CD4-positive, CD25-positive, alpha-beta regulatory T cell (primary cell): Measurements from ENCODE around the gene PRR16. TPM values are rescaled to one million over a fixed set of nuclear protein-coding genes. Genes with fewer than 3 reads are reported as not detected.

Source experiments
- ATAC-seq, 2 donors: fragments of 150-1000 bp; cut with Tn5 transposase; one replicate each; pipeline ENCODE4 v1.10.0; 2021; ENCODE audit warnings: low read depth in 2 of 2, moderate number of reproducible peaks in 2 of 2, moderate library complexity in 1 of 2
- DNase-seq, 3 donors: peaks; one replicate each; pipeline versions ENCODE4 v3.0.0 to v3.0.0-alpha.2; 2012 to 2022; ENCODE audit warnings: mixed read lengths in 1 of 3
- H3K27ac ChIP-seq: one replicate; pipeline ENCODE4 v1.7.0; 2013; ENCODE audit warnings: mild to moderate bottlenecking, low read length; ENCODE audit not compliant: insufficient read depth, poor library complexity, severe bottlenecking
- H3K27me3 ChIP-seq: one replicate; pipeline ENCODE4 v1.7.0; 2013; ENCODE audit warnings: low read length; ENCODE audit not compliant: control insufficient read depth, insufficient read depth
- H3K36me3 ChIP-seq: one replicate; pipeline ENCODE4 v1.7.0; 2013; ENCODE audit warnings: mild to moderate bottlenecking, low read length, moderate library complexity; ENCODE audit not compliant: control insufficient read depth, insufficient read depth
- H3K4me1 ChIP-seq: 2 replicates; pipeline ENCODE4 v1.7.0; 2013; ENCODE audit warnings: mild to moderate bottlenecking, low read length; ENCODE audit not compliant: insufficient read depth, control insufficient read depth, poor library complexity, severe bottlenecking
- H3K4me3 ChIP-seq: one replicate; pipeline ENCODE4 v1.7.0; 2013; ENCODE audit warnings: low read depth, mild to moderate bottlenecking, low read length, moderate library complexity
- H3K9me3 ChIP-seq, 2 experiments: 1 replicate in 1 of 2; 2 replicates in 1 of 2; pipeline ENCODE4 v1.7.0; 2013; ENCODE audit warnings: low read length in 2 of 2, mild to moderate bottlenecking in 1 of 2, moderate library complexity in 1 of 2; ENCODE audit not compliant: control insufficient read depth in 2 of 2
- H3K27ac Mint-ChIP-seq, 3 donors: one replicate each; pipeline ENCODE4 v1.8.0; 2020 to 2022; ENCODE audit warnings: mild to moderate bottlenecking in 3 of 3, mixed read lengths in 3 of 3, moderate library complexity in 2 of 3
- H3K27me3 Mint-ChIP-seq: one replicate; pipeline ENCODE4 v1.8.0; 2022; ENCODE audit warnings: mild to moderate bottlenecking, mixed read lengths
- H3K36me3 Mint-ChIP-seq: one replicate; pipeline ENCODE4 v1.8.0; 2020; ENCODE audit warnings: mixed read lengths
- H3K4me1 Mint-ChIP-seq, 4 donors: one replicate each; pipeline ENCODE4 v1.8.0; 2020 to 2022; ENCODE audit warnings: mixed read lengths in 4 of 4, mild to moderate bottlenecking in 1 of 4
- H3K4me3 Mint-ChIP-seq, 4 donors: one replicate each; pipeline ENCODE4 v1.8.0; 2020 to 2022; ENCODE audit warnings: mild to moderate bottlenecking in 4 of 4, mixed read lengths in 4 of 4, moderate library complexity in 3 of 4
- H3K9me3 Mint-ChIP-seq, 7 donors: one replicate each; pipeline ENCODE4 v1.8.0; 2020 to 2022; ENCODE audit warnings: mixed read lengths in 7 of 7, mild to moderate bottlenecking in 3 of 7, moderate library complexity in 2 of 7
- polyA plus RNA-seq, 4 donors: library from polyadenylated mRNA; unstranded; fragments of 300-500 nt; fragmentation: Illumina TruSeq; gene quantifications; one replicate each; pipeline ENCODE4 v1.2.3, GENCODE V29; 2021
- total RNA-seq: library from RNA; stranded (reverse); gene quantifications from one replicate; pipeline ENCODE4 v1.2.3, GENCODE V29; 2022

Gene PRR16
- total and polyA plus RNA-seq, 5 donors from 2014 or later = not detected

GRCh38 chr5:120706877-120707276 lies 242.8 kb downstream of the PRR16 start:
- no peak overlapping the region for H3K4me3 ChIP-seq
- H3K36me3 Mint-ChIP-seq = no peaks in the 10 kb centered on the region
- no peaks in the 10 kb centered on the region for H3K36me3 ChIP-seq
- H3K9me3 ChIP-seq = no peaks in the 10 kb centered on the region
- H3K9me3 Mint-ChIP-seq = peaks cover 0 to 16% (median 4%) of the 10 kb centered on the region in 7 donors
- H3K27ac ChIP-seq = no peak overlapping the region
- no peak overlapping the region for H3K4me3 Mint-ChIP-seq
- H3K27me3 ChIP-seq = no peaks in the 10 kb centered on the region
- H3K4me1 Mint-ChIP-seq = no peaks in the 10 kb centered on the region
- no peak overlapping the region for H3K27ac Mint-ChIP-seq
- H3K27me3 Mint-ChIP-seq = no peaks in the 10 kb centered on the region
- no peak for ATAC-seq
- no peaks in the 10 kb centered on the region for H3K4me1 ChIP-seq
- DNase-seq = no peak

GRCh38 chr5:120717381-120717780 lies 253.3 kb downstream of the PRR16 start:
- Histone ChIP-seq H3K27me3 (no peaks in the 10 kb centered on the region), H3K4me3 (no peak overlapping the region), H3K27ac (no peak overlapping the region), H3K36me3 (no peaks in the 10 kb centered on the region), H3K9me3 (no peaks in the 10 kb centered on the region), H3K4me1 (no peaks in the 10 kb centered on the region)
- Mint-ChIP-seq H3K27ac (no peak overlapping the region), H3K9me3 (peaks cover 0 to 9% (median 8%) of the 10 kb centered on the region in 7 donors), H3K4me1 (no peaks in the 10 kb centered on the region), H3K36me3 (no peaks in the 10 kb centered on the region), H3K27me3 (no peaks in the 10 kb centered on the region), H3K4me3 (no peak overlapping the region)
- no peak for ATAC-seq
- no peak for DNase-seq

- Mint-ChIP-seq H3K4me3 (no peak overlapping the region), H3K9me3 (peaks cover 0 to 27% (median 2%) of the 10 kb centered on the region in 7 donors), H3K4me1 (no peaks in the 10 kb centered on the region), H3K27me3 (no peaks in the 10 kb centered on the region), H3K36me3 (no peaks in the 10 kb centered on the region), H3K27ac (no peak overlapping the region)
- Histone ChIP-seq H3K27me3 (no peaks in the 10 kb centered on the region), H3K27ac (no peak overlapping the region), H3K36me3 (no peaks in the 10 kb centered on the region), H3K4me1 (no peaks in the 10 kb centered on the region), H3K4me3 (no peak overlapping the region), H3K9me3 (no peaks in the 10 kb centered on the region)
- no peak for ATAC-seq
- no peak for DNase-seq
Observed at GRCh38 chr5:120730214-120730613, 266.1 kb downstream of the PRR16 start.

- Mint-ChIP-seq H3K36me3 (no peaks in the 10 kb centered on the region), H3K4me1 (no peaks in the 10 kb centered on the region), H3K4me3 (no peak overlapping the region), H3K27me3 (no peaks in the 10 kb centered on the region), H3K9me3 (peaks cover 0 to 27% (median 5%) of the 10 kb centered on the region in 7 donors), H3K27ac (no peak overlapping the region)
- H3K27me3 ChIP-seq = no peaks in the 10 kb centered on the region
- H3K27ac ChIP-seq = no peak overlapping the region
- H3K9me3 ChIP-seq = no peaks in the 10 kb centered on the region
- H3K36me3 ChIP-seq = no peaks in the 10 kb centered on the region
- no peaks in the 10 kb centered on the region for H3K4me1 ChIP-seq
- H3K4me3 ChIP-seq = no peak overlapping the region
- no peak for DNase-seq
- ATAC-seq = no peak
Observed at GRCh38 chr5:120734033-120734432, 269.9 kb downstream of the PRR16 start.

- H3K27ac Mint-ChIP-seq = no peak overlapping the region
- Histone ChIP-seq H3K9me3 (no peaks in the 10 kb centered on the region), H3K4me1 (no peaks in the 10 kb centered on the region), H3K4me3 (no peak overlapping the region), H3K27ac (no peak overlapping the region), H3K27me3 (no peaks in the 10 kb centered on the region), H3K36me3 (no peaks in the 10 kb centered on the region)
- H3K4me1 Mint-ChIP-seq = no peaks in the 10 kb centered on the region
- H3K27me3 Mint-ChIP-seq = no peaks in the 10 kb centered on the region
- H3K36me3 Mint-ChIP-seq = no peaks in the 10 kb centered on the region
- H3K9me3 Mint-ChIP-seq = peaks cover 0 to 22% (median 5%) of the 10 kb centered on the region in 7 donors
- DNase-seq = no peak
- H3K4me3 Mint-ChIP-seq = no peak overlapping the region
- no peak for ATAC-seq
Observed at GRCh38 chr5:120735076-120735475, 271.0 kb downstream of the PRR16 start.
